SHP77 (cell line): ENCODE results near the gene EHD4.

Experiments used
- DNase-seq, 2 experiments: peaks; one replicate each; lab custom pipeline; 2025; lab: John Stamatoyannopoulos, UW

The EHD4 gene

DNA sequence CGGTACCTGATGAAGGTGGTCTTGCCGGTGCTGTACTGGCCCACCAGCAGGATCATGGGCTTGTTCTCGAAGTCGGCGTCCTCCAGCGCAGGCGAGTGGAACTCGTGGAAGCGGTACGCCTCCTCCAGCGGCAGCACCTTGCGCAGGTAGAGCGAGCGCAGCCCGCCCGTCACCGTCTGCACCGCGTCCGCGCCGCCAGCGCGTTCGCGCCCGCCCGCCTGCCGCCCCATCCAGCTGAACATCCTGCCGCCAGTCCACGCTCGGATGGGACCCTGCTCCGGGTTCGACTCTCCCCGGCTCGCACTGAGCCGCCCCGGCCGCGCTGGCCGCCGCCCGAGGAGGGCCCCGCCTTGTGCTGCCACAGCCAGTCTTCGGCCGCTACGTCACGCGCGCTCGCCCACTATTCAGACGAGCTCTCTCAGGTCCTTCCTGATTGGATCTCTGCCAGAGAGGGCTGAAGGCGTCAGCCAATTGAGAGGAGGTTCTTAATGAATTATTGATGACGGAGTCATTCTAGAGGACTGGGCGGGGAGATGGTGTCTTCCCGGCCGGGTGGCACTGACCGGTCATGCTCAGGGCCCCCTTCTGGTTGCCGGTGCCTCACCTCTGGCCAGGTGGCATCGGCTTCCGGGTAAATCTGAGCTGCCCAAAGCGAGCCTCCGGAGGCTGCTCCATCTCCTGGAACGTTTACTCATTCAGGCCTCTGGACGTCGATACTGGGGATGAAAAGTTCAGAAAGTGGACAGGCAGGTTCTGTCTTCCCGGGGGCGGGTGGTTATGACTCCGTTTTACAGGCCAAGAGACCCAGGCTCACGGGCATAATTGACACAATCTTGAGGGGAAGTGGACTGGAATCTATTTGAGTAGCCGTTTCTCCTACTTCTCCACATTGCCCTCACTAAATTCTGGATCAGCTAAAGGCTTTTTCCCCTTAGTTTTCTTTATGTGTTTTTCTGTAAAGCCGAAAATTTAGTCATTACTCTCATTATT, at the start of gene EHD4:
Gene EHD4, minus strand, starts transcription at position 305 of the 990 bp plus-strand sequence. Its CDS starts 63 bp downstream, at position 242.
- peak; percentile 98 to 99 for DNase-seq

DNA sequence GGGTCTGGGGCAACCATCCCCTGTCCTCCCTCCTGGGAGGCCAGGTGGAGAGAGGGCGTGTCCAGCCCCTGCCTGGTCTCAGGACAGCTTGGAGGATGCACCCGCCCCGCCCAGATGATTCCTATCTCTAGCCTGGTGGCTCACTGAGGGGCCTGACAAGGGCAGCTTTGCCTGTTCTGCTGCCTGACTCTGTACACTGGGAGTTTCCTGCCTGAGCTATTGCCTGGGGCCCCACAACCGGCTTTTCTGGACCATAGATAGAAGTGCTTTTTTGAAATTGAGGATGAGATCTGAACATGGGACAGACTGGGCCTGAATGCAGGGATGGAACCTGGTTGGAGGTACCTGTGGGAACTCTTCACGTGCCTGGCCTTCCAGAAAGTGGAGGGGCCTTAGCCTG, 49.2 kb upstream of the EHD4 start:
- no peak for DNase-seq

DNA sequence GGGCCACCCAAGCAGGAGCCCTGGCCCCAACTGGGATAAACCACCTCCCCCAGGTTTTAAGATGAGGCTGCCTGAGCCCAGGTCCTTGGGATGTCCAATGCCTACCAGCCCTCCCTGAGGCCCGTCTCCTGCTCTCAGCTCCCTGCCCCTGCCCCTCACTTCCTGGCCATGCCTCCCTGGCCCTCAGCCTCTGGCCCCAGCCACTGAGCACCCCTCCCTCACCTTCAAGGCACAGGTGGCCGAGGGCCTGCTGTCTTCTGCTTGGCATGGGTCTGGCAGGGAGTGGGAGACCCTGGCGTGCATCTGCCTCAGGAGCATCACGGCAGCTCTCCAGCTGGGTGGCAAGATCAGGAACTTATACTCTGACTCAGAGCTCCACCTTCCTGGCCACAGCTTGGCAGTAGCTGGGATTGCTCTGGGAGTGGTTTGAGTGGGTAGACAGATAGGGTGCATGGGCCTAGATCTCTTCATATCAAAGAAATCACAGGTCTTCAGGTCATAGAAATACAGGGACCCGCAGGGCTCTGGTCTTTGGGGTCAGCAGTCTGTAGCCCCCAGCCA, 48.4 kb upstream of the EHD4 start, which contains the start of gene PLA2G4E:
Gene PLA2G4E, minus strand, starts transcription at position 330 of the 561 bp plus-strand sequence. Its CDS starts 12 bp downstream, at position 318.
- no peak for DNase-seq

DNA sequence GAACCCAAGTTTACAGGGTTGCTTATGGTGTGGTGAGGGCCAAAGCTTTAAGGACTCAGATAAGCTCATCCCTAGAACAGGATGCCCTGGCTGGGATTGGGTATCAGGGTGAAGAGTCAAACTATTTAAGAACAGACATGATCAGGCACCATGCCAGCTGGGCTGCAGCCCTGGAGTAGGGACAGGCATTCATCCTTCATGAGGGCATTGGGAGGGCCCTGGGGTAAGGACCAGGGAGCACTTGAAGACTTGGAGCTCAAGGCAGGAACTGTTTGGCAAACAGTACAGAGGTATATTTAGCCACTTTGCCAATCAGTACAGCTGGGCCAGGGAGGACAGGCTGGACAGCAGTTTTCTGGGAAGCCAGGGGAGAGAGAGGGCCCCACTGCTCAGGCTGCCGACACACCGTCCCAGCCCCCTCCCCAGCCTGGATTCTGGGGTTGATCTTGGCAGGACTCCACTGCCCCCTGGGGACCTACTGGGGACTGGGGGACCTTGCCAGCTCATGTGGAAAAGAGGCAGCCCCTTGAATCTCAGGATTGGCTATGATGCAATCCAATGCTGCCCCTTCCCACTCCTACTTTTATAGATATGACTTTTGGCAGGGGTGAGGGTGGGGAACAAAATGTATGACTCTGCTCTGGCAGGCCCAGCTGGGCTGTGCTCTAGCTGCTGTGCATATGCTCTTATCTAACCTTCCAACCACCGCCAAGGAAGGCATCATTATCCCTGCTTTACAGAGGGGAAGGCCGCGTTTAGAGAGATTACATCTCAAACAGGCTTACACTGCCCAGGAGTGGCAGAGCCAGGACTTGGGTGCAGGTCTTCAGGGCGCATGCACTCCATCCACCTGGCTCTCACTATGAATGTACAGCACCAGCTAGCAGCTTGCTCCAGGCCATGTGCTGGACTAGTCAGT, 46.2 kb upstream of the EHD4 start:
- DNase-seq = no peak

DNA sequence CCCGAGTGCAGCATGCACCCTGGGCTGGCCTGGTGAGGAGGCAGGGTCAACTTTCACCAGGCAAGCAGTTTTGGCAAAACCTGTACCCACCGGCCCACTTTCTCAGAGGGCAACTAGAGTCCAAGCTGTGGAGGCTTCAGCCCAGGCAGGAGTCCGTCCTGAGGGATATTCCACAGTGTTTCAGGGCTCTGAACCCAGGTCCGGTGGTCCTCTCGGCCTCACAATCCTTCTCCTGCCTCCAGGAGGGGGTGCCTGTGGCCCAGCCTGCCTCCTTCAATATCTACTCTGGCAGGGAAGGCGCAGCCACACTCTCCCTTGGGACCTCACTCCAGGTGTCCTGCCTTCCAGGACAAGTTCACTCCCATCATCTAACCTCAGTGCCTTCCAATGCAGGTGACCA, 44.6 kb upstream of the EHD4 start:
- DNase-seq = no peak

DNA sequence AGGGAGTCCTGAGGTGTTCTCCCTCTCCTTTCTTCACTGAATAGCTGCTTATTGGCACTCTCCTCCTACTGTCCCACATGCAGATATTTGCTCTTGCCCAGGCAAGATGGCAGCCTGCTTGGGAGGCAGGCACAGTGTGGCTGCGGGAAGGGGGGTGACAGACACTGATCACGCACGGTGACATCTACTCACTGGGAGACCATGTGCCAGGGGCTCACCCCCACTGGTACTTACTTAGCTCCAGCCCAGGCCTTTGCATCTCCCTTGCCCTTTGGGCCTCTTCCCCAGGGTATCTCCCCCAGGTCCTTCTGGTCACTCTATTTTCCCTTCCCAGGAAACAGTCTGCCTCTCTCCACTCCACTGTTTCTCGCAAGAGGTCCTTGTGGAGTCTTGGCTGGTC, 42.0 kb upstream of the EHD4 start:
- no peak for DNase-seq

DNA sequence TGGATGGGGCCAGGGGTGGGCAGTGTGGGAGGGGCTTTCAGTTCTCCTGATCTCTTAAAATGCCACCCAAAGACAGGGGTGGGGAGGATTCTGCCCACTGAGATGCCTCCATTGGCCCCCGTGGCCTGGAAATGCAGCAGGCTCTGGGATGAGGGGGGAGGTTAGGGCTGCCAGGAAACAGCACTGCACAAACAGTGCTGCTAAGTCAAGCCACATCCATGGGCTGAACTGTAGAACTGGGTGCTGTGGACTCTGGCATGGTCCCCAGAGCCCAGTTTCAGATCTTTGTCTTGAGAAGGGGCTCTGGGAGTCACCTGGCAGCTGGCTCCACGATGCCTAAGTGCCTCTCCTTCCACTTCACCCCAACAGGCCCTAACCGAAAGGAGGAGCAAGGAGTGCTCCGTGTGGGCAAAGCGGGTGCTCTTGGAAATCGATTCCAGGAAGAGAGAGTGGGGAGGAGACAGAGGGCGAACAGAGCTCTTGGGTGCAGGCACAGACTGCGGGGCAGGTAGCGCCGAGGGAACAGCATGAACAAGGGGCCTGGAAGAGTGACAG, 40.6 kb upstream of the EHD4 start:
- no peak for DNase-seq

DNA sequence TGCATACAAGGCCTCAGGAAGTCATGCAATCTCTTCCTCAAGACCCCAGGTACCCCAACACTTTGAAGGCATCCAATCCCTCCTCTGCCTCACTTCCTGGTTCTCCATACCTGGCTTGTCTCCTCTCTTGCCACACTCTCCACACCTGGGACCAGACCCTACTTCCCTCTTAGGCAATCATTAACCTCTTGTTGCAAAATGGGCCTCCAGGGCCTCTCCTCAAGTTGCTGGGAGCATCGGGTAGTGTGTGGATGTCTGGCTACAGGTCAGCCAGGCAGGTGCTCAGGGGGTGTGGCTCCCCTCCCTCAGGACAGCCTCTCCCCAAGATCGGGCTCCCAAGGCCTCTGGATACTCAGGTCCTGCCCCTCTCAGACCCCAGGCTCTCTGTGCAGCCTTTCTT, 39.9 kb upstream of the EHD4 start:
- DNase-seq = no peak

GRCh38 chr15:42011074-42011473, 38.7 kb upstream of the EHD4 start:
- DNase-seq = no peak

- no peak for DNase-seq
Observed at GRCh38 chr15:42010434-42010833, 38.1 kb upstream of the EHD4 start.

DNA sequence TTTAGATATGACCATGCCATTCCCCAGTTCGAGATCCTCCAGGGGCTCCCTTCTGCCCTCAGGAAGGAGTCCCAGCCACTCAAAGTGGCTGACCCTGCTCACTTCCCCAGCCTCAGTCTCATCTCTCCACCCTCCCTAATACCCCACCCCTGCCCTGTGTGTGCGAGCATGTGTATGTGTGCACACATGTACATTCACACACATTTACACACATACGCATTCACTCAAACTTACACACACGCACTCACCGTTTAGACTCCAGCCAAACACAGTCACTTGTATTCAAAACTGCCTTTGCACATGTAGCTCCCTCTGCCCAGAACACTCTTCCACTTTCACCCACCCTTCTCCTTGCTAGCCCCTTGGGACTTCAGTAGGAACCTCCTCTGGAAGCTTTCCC, 37.1 kb upstream of the EHD4 start:
- no peak for DNase-seq

DNA sequence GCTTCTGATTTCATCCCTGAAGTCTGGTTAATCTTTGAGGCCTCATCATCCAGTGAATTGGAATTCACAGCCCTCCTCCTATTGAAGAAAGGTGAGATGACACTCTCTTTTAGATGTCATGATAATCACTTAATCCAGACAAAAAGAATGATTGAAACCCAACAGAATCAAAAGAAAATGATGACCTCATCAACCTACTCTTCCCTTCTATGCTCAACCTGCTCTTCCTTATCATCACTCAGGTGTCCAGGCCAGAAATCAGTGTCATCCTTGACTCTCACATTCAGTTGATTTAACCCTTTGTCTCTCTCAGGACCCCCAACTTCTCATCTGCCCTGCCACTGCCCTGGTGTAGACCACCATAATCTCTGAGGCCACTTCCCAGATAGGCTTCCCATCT, 36.7 kb upstream of the EHD4 start:
- no peak for DNase-seq

DNA sequence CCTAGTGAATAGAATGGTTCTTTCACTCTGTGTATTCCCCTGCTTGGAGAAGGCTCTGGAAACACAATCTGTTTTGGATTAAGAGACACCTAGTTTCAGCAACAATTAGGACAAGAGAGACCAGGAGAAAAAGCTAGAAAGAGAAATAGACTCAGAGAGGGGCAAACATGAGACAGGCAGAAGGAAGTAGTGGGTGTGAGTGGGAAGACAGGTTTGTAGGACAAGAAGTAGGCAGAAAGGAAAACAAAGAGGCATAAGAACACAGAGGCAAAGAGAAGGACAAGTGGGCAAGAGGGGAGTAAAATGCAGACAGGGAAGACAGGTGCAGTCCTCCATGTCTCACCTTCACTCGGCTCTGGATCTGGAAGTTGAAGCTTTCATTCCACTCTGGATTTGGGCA, 35.0 kb upstream of the EHD4 start:
- DNase-seq = no peak

DNA sequence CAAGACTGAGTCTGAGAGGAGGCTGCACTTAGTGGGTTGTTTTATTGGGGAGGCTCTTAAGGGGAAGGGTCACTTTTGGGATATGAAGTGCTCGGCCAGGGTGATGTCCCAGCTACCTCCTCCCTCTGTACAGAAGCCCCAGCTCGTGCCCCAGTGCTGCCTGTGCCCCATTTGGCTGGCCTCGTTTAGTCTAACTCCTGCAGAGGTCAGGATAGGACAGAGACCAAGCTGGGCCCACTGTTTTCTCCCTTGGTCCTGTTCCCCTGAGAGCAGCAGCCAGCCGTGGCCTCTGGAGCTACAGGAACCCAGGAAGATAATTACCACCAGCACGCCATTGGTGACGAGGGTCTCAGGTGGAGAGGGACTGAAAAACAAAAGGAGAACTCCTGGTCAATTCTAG, 30.0 kb upstream of the EHD4 start:
- DNase-seq = no peak

DNA sequence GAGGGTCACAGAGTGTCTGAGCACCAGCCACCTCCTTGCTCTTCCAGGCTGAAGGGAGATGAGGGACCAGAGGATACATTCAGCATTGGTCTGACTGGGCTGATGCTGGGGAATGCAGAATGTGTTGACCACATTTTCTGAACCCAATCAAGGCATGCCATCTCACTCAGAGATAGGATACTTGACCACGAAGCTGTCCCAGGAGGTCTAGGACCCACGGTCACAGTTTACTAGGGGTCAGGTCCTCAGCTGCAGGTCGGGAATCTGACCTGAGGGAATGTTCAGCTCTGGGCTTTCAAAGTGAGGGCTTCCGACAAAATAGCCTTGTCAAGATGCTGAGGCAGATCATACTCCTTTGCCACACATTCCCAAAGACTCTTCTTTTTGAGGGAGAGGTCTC, 28.9 kb upstream of the EHD4 start:
- DNase-seq = no peak

DNA sequence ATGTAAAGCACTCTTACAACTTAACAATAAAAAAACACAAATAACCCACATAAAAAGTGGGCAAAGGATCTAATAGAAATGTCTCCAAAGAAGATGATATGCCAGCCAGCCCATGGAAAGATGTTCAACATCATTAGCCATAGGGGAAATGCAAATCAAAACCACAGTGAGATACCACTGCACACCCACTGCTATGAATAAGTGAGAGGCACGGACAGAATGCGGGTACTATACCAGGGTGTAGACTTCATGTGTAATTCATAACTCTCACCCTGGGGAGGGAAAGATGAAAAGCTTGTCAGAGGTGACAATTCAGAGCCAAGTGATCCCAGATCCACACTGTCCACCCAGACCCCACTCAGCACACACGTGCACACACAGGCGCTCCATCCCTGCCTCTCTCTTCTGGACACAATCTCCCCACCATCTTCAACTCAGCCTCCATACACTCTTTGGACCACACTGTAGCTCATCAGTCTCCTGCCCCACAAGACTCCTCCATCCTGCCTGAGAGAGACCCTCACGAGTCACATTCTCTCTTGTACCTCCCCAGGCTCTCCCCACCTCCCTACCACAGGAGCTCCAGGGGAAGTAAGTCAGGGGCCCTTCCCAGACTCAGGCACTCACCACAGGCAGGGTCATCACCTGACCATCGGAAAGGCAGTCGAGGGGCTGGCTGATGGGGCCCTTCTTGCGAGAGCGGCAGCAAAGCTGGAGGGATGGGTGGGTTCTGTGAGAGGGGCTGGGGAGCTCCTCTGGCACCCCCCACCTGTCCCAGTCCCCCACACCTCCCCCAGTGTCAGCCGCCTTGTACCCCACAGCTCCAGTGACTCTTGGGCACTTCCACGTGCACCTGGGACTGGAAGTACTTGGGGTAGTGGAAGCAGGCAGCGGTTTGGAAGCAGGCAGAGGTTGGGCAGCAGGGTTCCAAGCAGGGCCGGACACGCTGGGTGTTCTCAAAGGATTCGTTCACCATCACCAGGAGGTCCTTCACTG, 27.2 kb upstream of the EHD4 start:
- DNase-seq = no peak

DNA sequence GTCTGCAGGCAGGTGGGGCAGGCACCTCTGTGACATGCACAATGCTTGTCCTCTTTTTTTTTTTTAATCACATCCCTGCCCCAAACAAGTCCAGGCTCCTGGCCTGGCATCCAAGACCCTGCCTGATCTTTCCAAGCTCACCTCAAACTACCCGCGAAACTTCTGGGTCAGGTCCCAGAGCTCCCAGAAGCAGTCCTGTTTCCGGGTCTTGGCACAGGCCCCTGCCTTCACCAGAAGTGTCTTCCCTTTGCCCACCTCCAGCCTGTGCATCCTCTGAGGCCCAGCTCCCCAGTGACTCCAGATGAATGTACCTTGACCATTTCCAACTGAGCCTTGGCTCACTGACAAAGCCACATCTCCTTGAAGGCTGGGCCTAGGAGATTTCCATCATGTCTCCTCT, 25.5 kb upstream of the EHD4 start:
- no peak for DNase-seq

DNA sequence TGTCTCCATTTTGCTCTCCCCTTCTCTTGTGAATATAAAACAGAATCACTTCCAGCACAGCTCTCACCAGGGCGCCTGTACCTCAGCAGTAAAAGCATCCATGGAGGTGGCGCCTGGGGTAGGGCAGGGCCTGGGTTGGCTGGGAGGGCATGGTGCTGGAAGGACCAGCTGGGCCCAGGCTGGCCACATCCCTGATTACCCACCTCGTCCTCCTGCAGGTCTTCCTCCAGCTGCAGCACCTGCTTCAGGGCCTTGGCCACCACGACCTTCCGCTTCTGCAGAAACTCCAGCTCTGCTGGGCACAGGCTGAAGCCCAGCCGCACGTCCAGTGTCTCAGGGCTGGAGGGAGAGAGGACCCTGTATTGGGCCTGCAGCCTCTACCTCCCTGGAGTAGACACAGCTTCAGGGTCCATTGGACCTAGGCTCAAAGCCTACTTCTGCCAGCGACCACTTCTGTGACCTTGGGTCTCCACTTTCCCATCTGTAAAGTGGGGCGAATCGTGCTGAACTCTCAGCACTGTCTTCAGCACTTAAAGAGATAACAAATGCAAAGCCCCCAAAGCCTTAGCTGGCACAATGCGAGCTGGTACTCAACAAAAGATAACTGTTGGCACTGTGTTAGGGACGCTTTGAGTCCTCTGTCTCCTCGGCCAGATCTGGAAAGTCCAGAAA, 24.7 kb upstream of the EHD4 start:
- no peak for DNase-seq

GRCh38 chr15:41996376-41996775, 24.0 kb upstream of the EHD4 start:
- DNase-seq = no peak

DNA sequence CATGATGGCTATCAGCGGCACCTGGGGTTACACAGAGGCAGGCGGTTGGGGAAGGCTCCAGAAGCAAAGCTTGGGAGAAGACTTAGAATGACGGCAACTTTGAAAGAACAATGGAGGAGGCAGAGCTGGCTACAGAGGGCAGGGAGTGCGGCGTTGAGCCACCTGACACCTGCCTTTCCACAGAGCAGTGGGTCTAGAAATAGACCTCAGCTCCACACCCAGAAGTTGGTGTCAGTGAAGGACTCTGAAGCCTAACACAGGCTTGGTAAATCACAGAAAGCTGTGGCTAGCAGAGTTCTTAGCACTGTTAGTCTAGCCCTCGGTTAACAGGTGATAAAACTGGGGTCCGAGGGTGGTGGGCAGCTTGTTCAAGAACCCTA, 23.1 kb upstream of the EHD4 start:
- no peak for DNase-seq
